Measurements from ENCODE around the gene SS18.

SS18 gene

GRCh38 chr18:26073758-26074157 lies 16.7 kb downstream of the SS18 start:
- ATAC-seq: no peak
- TF ChIP-seq ZNF70 (CRISPR knock-in tag; IDR thresholded peaks at IDR 0.05) (no peak), PPARA (CRISPR knock-in tag; IDR thresholded peaks at IDR 0.05; ENCODE audit: borderline replicate concordance) (no peak), SNAI2 (CRISPR knock-in tag; IDR thresholded peaks at IDR 0.05) (no peak), ISL1 (CRISPR knock-in tag; IDR thresholded peaks at IDR 0.05) (no peak), CSRNP3 (CRISPR knock-in tag; IDR thresholded peaks at IDR 0.05) (no peak), CREB5 (CRISPR knock-in tag; IDR thresholded peaks at IDR 0.05; ENCODE audit: low read depth) (no peak), BACH2 (CRISPR knock-in tag; IDR thresholded peaks at IDR 0.05; ENCODE audit: borderline replicate concordance) (no peak), RARB (CRISPR knock-in tag; IDR thresholded peaks at IDR 0.05) (no peak), ZNF565 (CRISPR knock-in tag; conservative IDR thresholded peaks at IDR 0.05; ENCODE audit: low read depth) (no peak), TCF4 (CRISPR knock-in tag; IDR thresholded peaks at IDR 0.05; ENCODE audit: borderline replicate concordance) (no peak), ESRRG (CRISPR knock-in tag; IDR thresholded peaks at IDR 0.05) (no peak), ZFP30 (CRISPR knock-in tag; IDR thresholded peaks at IDR 0.05) (no peak), GLIS3 (CRISPR knock-in tag; IDR thresholded peaks at IDR 0.05) (no peak), CSDC2 (CRISPR knock-in tag; IDR thresholded peaks at IDR 0.05) (no peak), PATZ1 (CRISPR knock-in tag; IDR thresholded peaks at IDR 0.05; ENCODE audit: borderline replicate concordance) (no peak), ARNTL (CRISPR knock-in tag; IDR thresholded peaks at IDR 0.05; ENCODE audit: borderline replicate concordance, low read depth) (no peak), ZFP3 (CRISPR knock-in tag; IDR thresholded peaks at IDR 0.05) (no peak)

- TF ChIP-seq CREB5 (CRISPR knock-in tag; IDR thresholded peaks at IDR 0.05; ENCODE audit: low read depth): no peak
- no peak for TF ChIP-seq ZFP30 (CRISPR knock-in tag; IDR thresholded peaks at IDR 0.05)
- no peak for TF ChIP-seq CSDC2 (CRISPR knock-in tag; IDR thresholded peaks at IDR 0.05)
- TF ChIP-seq ZNF70 (CRISPR knock-in tag; IDR thresholded peaks at IDR 0.05): no peak
- no peak for TF ChIP-seq SNAI2 (CRISPR knock-in tag; IDR thresholded peaks at IDR 0.05)
- no peak for TF ChIP-seq ZNF8 (CRISPR knock-in tag; IDR thresholded peaks at IDR 0.05)
- TF ChIP-seq PATZ1 (CRISPR knock-in tag; IDR thresholded peaks at IDR 0.05; ENCODE audit: borderline replicate concordance): no peak
- TF ChIP-seq CSRNP3 (CRISPR knock-in tag; IDR thresholded peaks at IDR 0.05): no peak
- no peak for TF ChIP-seq OSR1 (CRISPR knock-in tag; IDR thresholded peaks at IDR 0.05)
- no peak for TF ChIP-seq TOX (CRISPR knock-in tag; IDR thresholded peaks at IDR 0.05; ENCODE audit: borderline replicate concordance)
- TF ChIP-seq TSHZ2 (CRISPR knock-in tag; IDR thresholded peaks at IDR 0.05): no peak
- TF ChIP-seq PPARA (CRISPR knock-in tag; IDR thresholded peaks at IDR 0.05; ENCODE audit: borderline replicate concordance): no peak
- TF ChIP-seq ARNTL (CRISPR knock-in tag; IDR thresholded peaks at IDR 0.05; ENCODE audit: borderline replicate concordance, low read depth): no peak
- no peak for TF ChIP-seq ESRRG (CRISPR knock-in tag; IDR thresholded peaks at IDR 0.05)
- ATAC-seq: no peak
Observed at GRCh38 chr18:26071725-26072124, 18.7 kb downstream of the SS18 start.

Data from SK-N-SH treated with all-trans-retinoic acid at 6 μM for 48 hours (cell line).